RWPE2 (cell line): Measurements from ENCODE around the gene CDK18.

Experiments used
- ATAC-seq: fragments of 200-7000 bp; cut with Tn5 transposase; 3 replicates; pipeline ENCODE4 v1.9.1; 2021; ENCODE audit warnings: low read depth
- DNase-seq: peaks from one replicate; pipeline ENCODE4 v3.0.0-alpha.2; 2020; ENCODE audit warnings: low spot score
- H3K27ac ChIP-seq: fragments of 450-650 bp; 2 replicates; pipeline ENCODE4 v1.5.1; 2017; ENCODE audit warnings: mild to moderate bottlenecking; ENCODE audit not compliant: poor library complexity, severe bottlenecking
- H3K27me3 ChIP-seq: fragments of 250-450 bp; sonication (Bioruptor Pico); 2 replicates; pipeline ENCODE4 v1.5.1; 2021; ENCODE audit warnings: mild to moderate bottlenecking, moderate library complexity; ENCODE audit not compliant: insufficient read depth, poor library complexity, severe bottlenecking
- H3K36me3 ChIP-seq: fragments of 250-450 bp; sonication (Bioruptor Pico); 2 replicates; pipeline ENCODE4 v1.5.1; 2020; ENCODE audit warnings: low read depth, mild to moderate bottlenecking, moderate library complexity
- H3K4me1 ChIP-seq: fragments of 250-450 bp; sonication (Bioruptor Pico); 2 replicates; pipeline ENCODE4 v1.5.1; 2021; ENCODE audit warnings: mild to moderate bottlenecking, moderate library complexity; ENCODE audit not compliant: insufficient read depth, poor library complexity, severe bottlenecking
- H3K4me3 ChIP-seq: fragments of 250-450 bp; sonication (Bioruptor Pico); 2 replicates; pipeline ENCODE4 v1.5.1; 2021; ENCODE audit warnings: mild to moderate bottlenecking, moderate library complexity; ENCODE audit not compliant: severe bottlenecking
- H3K9me3 ChIP-seq: fragments of 250-450 bp; sonication (Bioruptor Pico); 2 replicates; pipeline ENCODE4 v1.5.1; 2021; ENCODE audit warnings: mild to moderate bottlenecking, moderate library complexity; ENCODE audit not compliant: severe bottlenecking
- CTCF ChIP-seq: fragments of 450-650 bp; IDR thresholded peaks from one replicate; pipeline ENCODE4 v1.5.1; 2017; ENCODE audit warnings: mild to moderate bottlenecking, moderate library complexity; ENCODE audit not compliant: poor library complexity, severe bottlenecking

Gene CDK18

GRCh38 chr1:205515781-205516253, 11.3 kb downstream of the CDK18 start:
- Histone ChIP-seq H3K4me3 (no peak overlapping the region), H3K36me3 (no peaks in the 10 kb centered on the region), H3K27me3 (no peaks in the 10 kb centered on the region), H3K4me1 (peaks cover 3% of the 10 kb centered on the region), H3K27ac (no peak overlapping the region), H3K9me3 (no peaks in the 10 kb centered on the region)
- no peak for TF ChIP-seq CTCF
- DNase-seq, result no peak
- no peak for ATAC-seq

GRCh38 chr1:205516362-205516761, 11.9 kb downstream of the CDK18 start:
- peaks cover 3% of the 10 kb centered on the region for H3K4me1 ChIP-seq
- no peak overlapping the region for H3K4me3 ChIP-seq
- no peak for DNase-seq
- no peak overlapping the region for H3K27ac ChIP-seq
- H3K36me3 ChIP-seq, result no peaks in the 10 kb centered on the region
- TF ChIP-seq CTCF, result no peak
- H3K27me3 ChIP-seq, result no peaks in the 10 kb centered on the region
- no peaks in the 10 kb centered on the region for H3K9me3 ChIP-seq
- ATAC-seq, result no peak

- TF ChIP-seq CTCF, result no peak
- H3K9me3 ChIP-seq, result no peaks in the 10 kb centered on the region
- peaks cover 3% of the 10 kb centered on the region for H3K4me1 ChIP-seq
- H3K36me3 ChIP-seq, result no peaks in the 10 kb centered on the region
- DNase-seq, result no peak
- no peak for ATAC-seq
- H3K4me3 ChIP-seq, result no peak overlapping the region
- H3K27me3 ChIP-seq, result no peaks in the 10 kb centered on the region
- H3K27ac ChIP-seq, result no peak overlapping the region
Observed at GRCh38 chr1:205517288-205517687, 12.8 kb downstream of the CDK18 start.

- TF ChIP-seq CTCF, result no peak
- Histone ChIP-seq H3K4me1 (peaks cover 3% of the 10 kb centered on the region), H3K4me3 (no peak overlapping the region), H3K9me3 (no peaks in the 10 kb centered on the region), H3K36me3 (no peaks in the 10 kb centered on the region), H3K27me3 (no peaks in the 10 kb centered on the region), H3K27ac (no peak overlapping the region)
- no peak for DNase-seq
- ATAC-seq, result no peak
Observed at GRCh38 chr1:205517763-205518162, 13.3 kb downstream of the CDK18 start.

GRCh38 chr1:205518661-205519540, 14.4 kb downstream of the CDK18 start:
- peaks cover 3% of the 10 kb centered on the region for H3K4me1 ChIP-seq
- no peak for TF ChIP-seq CTCF
- H3K9me3 ChIP-seq, result no peaks in the 10 kb centered on the region
- no peak overlapping the region for H3K4me3 ChIP-seq
- DNase-seq (no peak), ATAC-seq (no peak)
- no peak overlapping the region for H3K27ac ChIP-seq
- H3K36me3 ChIP-seq, result no peaks in the 10 kb centered on the region
- no peaks in the 10 kb centered on the region for H3K27me3 ChIP-seq
